Measurements from ENCODE around the gene MYOF. TPM values are rescaled to one million over a fixed set of nuclear protein-coding genes. Genes with fewer than 3 reads are reported as not detected.

Gene MYOF
- total RNA-seq, 1 donor, result 379 TPM

- Histone ChIP-seq H4K20me1 (ENCODE audit: insufficient read depth, low read length) (no peaks in the 10 kb centered on the region), H3K9me3 (ENCODE audit: low read depth, low read length) (no peaks in the 10 kb centered on the region), H3K36me3 (ENCODE audit: insufficient read depth, low read length) (peaks cover 83% of the 10 kb centered on the region), H2AFZ (ENCODE audit: low read length) (no peak overlapping the region), H3K79me2 (ENCODE audit: insufficient read depth, low read length) (peaks cover 91% of the 10 kb centered on the region), H3K4me2 (ENCODE audit: insufficient read depth, low read length) (no peak overlapping the region), H3K27ac (ENCODE audit: low read depth, low read length) (peak overlapping the region; percentile 20), H3K27me3 (ENCODE audit: insufficient read depth, low read length) (no peaks in the 10 kb centered on the region), H3K4me3 (ENCODE audit: insufficient read depth, low read length) (no peak overlapping the region), H3K4me1 (ENCODE audit: insufficient read depth, low read length) (peaks cover 19% of the 10 kb centered on the region)
- peak; percentile 11 for DNase-seq (ENCODE audit: insufficient read length, low spot score, missing footprints)
- TF ChIP-seq CTCF (IDR thresholded peaks at IDR 0.05; ENCODE audit: extremely low read depth, low read depth, low read length), result no peak
Measured at GRCh38 chr10:93447970-93448369, 34.2 kb downstream of the MYOF start.

GRCh38 chr10:93447019-93447418 is 35.1 kb downstream of the MYOF start:
- peaks cover 94% of the 10 kb centered on the region for H3K79me2 ChIP-seq (ENCODE audit: insufficient read depth, low read length)

DNA sequence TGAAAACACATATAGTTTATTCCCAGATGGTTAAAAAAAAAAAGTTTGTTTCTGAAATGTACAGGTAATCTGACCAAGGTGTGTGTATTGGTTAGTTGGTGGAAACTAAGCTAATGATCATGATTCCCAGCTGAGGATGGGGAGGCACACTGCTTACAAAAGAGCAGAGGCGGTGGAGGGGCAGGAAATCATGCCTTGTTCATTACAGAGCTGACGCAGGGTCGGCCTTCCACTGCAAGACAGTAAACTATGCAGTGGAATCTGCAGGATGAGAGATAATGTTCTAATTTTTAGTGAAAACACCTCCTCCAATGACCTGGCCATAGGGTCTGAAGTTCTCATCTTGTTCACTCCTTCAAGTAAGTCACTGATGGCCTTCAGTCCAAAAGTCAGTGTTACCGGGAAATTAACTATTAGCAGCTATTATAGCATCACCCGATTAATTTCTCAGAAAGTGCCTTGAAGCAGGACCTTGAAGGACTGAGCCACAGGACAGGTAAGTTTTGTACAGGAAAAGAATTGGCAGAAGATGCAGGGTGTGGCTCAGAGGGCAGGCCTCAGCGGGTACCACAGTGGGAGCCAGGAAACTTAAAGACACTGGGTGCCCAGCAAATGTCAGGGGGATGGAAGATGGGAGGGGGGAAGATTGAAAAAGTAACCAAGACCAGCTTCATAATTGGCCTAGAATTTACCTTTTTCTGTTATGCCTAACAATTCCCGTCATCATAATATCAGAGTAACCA is 36.0 kb downstream of the MYOF start:
- H3K79me2 ChIP-seq (ENCODE audit: insufficient read depth, low read length), result peaks cover 92% of the 10 kb centered on the region
- peaks cover 72% of the 10 kb centered on the region for H3K36me3 ChIP-seq (ENCODE audit: insufficient read depth, low read length)
- H2AFZ ChIP-seq (ENCODE audit: low read length), result no peak overlapping the region
- DNase-seq (ENCODE audit: insufficient read length, low spot score, missing footprints), result peak; percentile 23
- H3K27me3 ChIP-seq (ENCODE audit: insufficient read depth, low read length), result no peaks in the 10 kb centered on the region
- no peaks in the 10 kb centered on the region for H4K20me1 ChIP-seq (ENCODE audit: insufficient read depth, low read length)
- H3K27ac ChIP-seq (ENCODE audit: low read depth, low read length), result peak overlapping the region; percentile 95
- H3K4me1 ChIP-seq (ENCODE audit: insufficient read depth, low read length), result peaks cover 32% of the 10 kb centered on the region
- TF ChIP-seq CTCF (IDR thresholded peaks at IDR 0.05; ENCODE audit: extremely low read depth, low read depth, low read length), result no peak
- H3K4me3 ChIP-seq (ENCODE audit: insufficient read depth, low read length), result no peak overlapping the region
- H3K4me2 ChIP-seq (ENCODE audit: insufficient read depth, low read length), result peak overlapping the region; percentile 22
- no peaks in the 10 kb centered on the region for H3K9me3 ChIP-seq (ENCODE audit: low read depth, low read length)

More at GRCh38 chr10:93447019-93447418, 35.1 kb downstream of the MYOF start:
- H3K9me3 ChIP-seq (ENCODE audit: low read depth, low read length), result no peaks in the 10 kb centered on the region
- H3K36me3 ChIP-seq (ENCODE audit: insufficient read depth, low read length), result peaks cover 81% of the 10 kb centered on the region
- H3K27me3 ChIP-seq (ENCODE audit: insufficient read depth, low read length), result no peaks in the 10 kb centered on the region
- TF ChIP-seq CTCF (IDR thresholded peaks at IDR 0.05; ENCODE audit: extremely low read depth, low read depth, low read length), result no peak
- peaks cover 26% of the 10 kb centered on the region for H3K4me1 ChIP-seq (ENCODE audit: insufficient read depth, low read length)
- H4K20me1 ChIP-seq (ENCODE audit: insufficient read depth, low read length), result no peaks in the 10 kb centered on the region
- H3K4me2 ChIP-seq (ENCODE audit: insufficient read depth, low read length), result no peak overlapping the region
- peak overlapping the region; percentile 20 for H3K27ac ChIP-seq (ENCODE audit: low read depth, low read length)
- no peak overlapping the region for H3K4me3 ChIP-seq (ENCODE audit: insufficient read depth, low read length)
- no peak for DNase-seq (ENCODE audit: insufficient read length, low spot score, missing footprints)
- no peak overlapping the region for H2AFZ ChIP-seq (ENCODE audit: low read length)

DNA sequence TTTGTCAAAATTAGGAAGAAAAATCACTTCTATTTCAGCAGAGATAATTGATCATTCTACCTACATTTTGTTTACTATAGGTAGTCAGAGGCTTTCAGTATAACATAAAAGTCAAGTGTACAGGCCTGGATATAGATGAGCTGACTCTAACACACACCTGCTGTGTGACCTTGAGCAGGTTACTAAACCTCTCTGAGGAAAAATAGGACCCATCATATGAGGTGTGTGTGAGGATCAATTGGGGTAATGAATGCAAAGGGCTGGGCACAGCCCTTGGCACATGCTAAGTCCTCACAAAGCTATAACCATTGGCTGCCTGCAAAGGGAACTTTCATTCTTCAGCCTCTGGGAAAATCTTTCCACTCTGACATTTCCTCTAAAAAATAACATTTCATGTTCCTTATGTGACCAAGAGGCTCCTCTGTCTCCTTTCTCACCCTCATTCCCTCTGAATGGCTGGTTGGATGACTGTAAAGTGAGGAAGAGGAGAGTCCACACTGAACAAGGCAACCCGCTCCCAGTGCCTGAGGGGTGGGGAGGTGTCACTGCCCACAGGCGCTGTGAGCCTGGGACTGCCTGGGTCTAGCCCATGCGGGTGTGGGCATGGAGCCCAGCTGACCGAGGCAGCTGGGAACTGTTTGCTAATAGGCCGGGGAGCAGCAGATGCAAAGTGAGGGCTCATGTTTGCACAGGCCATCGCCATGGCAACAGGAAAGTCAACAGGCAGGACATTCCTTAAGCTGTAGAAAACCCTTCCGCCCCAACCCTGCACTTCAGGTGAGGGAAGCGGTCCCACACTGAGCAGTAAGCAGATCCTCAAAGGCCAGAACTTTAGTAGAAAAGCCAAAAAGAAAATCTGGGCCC is 36.8 kb downstream of the MYOF start:
- Histone ChIP-seq H3K27me3 (ENCODE audit: insufficient read depth, low read length) (no peaks in the 10 kb centered on the region), H3K36me3 (ENCODE audit: insufficient read depth, low read length) (peaks cover 64% of the 10 kb centered on the region), H3K27ac (ENCODE audit: low read depth, low read length) (peak overlapping the region; percentile 95), H3K4me1 (ENCODE audit: insufficient read depth, low read length) (peaks cover 39% of the 10 kb centered on the region), H2AFZ (ENCODE audit: low read length) (no peak overlapping the region), H3K79me2 (ENCODE audit: insufficient read depth, low read length) (peaks cover 92% of the 10 kb centered on the region), H3K4me3 (ENCODE audit: insufficient read depth, low read length) (no peak overlapping the region), H4K20me1 (ENCODE audit: insufficient read depth, low read length) (no peaks in the 10 kb centered on the region), H3K9me3 (ENCODE audit: low read depth, low read length) (no peaks in the 10 kb centered on the region), H3K4me2 (ENCODE audit: insufficient read depth, low read length) (peak overlapping the region; percentile 22)
- peak; percentile 87 for DNase-seq (ENCODE audit: insufficient read length, low spot score, missing footprints)
- no peak for TF ChIP-seq CTCF (IDR thresholded peaks at IDR 0.05; ENCODE audit: extremely low read depth, low read depth, low read length)

Data from osteoblast (primary cell).